Body of pancreas (tissue), 4 donors: Measurements from ENCODE around the gene DNAH6. TPM values are rescaled to one million over a fixed set of nuclear protein-coding genes. Genes with fewer than 3 reads are reported as not detected.
A peak's percentile ranks its signal among the peaks of the same experiment; 100 is the strongest.

ENCODE experiments used
- ATAC-seq: fragments of 150-250 bp; one replicate; pipeline ENCODE4 v1.9.1; 2016
- DNase-seq, 4 donors: peaks; one replicate each; pipeline ENCODE4 v3.0.0-alpha.2; 2019
- H3K27ac ChIP-seq, 4 donors: fragments of 200-600 bp; sonication (generic); 1 replicate in 3 of 4; 2 replicates in 1 of 4; pipeline versions ENCODE4 v1.5.1 to v1.6.1; 2016 to 2019; ENCODE audit warnings: mild to moderate bottlenecking in 1 of 4, mixed read lengths in 1 of 4, moderate library complexity in 1 of 4
- H3K27me3 ChIP-seq, 2 donors: fragments of 200-600 bp; sonication (generic); one replicate each; pipeline ENCODE4 v1.6.0; 2016; ENCODE audit warnings: mild to moderate bottlenecking in 1 of 2
- H3K36me3 ChIP-seq, 2 donors: fragments of 200-600 bp; sonication (generic); replicated peaks in 1 of 2; 2 replicates each; pipeline ENCODE4 v1.5.1; 2016; ENCODE audit warnings: low read depth in 2 of 2; ENCODE audit not compliant: insufficient read depth in 1 of 2
- H3K4me1 ChIP-seq: fragments of 200-600 bp; sonication (generic); one replicate; pipeline ENCODE4 v1.6.0; 2016
- H3K4me3 ChIP-seq, 2 donors: fragments of 200-600 bp; sonication (generic); 1 replicate in 1 of 2; 2 replicates in 1 of 2; pipeline ENCODE4 v1.5.1; 2016 to 2019
- H3K9me3 ChIP-seq, 3 donors: fragments of 200-600 bp; sonication (generic); 1 replicate in 2 of 3; 2 replicates in 1 of 3; pipeline ENCODE4 v1.5.1; 2016
- CTCF ChIP-seq, 7 experiments: fragments of 450-650 bp in 4 of 7; fragments of 200-600 bp in 3 of 7; sonication (generic) in 3 of 7; IDR thresholded peaks; one replicate each; pipeline ENCODE4 v1.5.1; 2016 to 2019; ENCODE audit warnings: antibody characterized with exemption in 7 of 7
- POLR2A ChIP-seq, 3 donors: fragments of 450-650 bp; IDR thresholded peaks; one replicate each; pipeline ENCODE4 v1.6.1; 2016; ENCODE audit warnings: antibody characterized with exemption in 3 of 3, mild to moderate bottlenecking in 2 of 3
- WGBS, 2 donors: methylation state at CpG; one replicate each; pipeline ENCODE4 v1.1.5; 2017; 5-methylcytosine and 5-hydroxymethylcytosine counted together
- intact Hi-C: fragments of 100-400 bp; cut with DNase I; formaldehyde crosslinking; loops from one replicate; pipeline ENCODE4 v1.15.1; 2023
- total RNA-seq, 2 donors: library from RNA; depleted of rRNA; stranded (reverse); fragments of >200 nt; gene quantifications; one replicate each; pipeline ENCODE4 v1.1.0, GENCODE V29; 2016

Gene DNAH6
- total RNA-seq, 2 donors from 2014 or later, result 1.3 to 2.6 TPM

- no peak for TF ChIP-seq POLR2A (IDR thresholded peaks at IDR 0.05)
- TF ChIP-seq CTCF (IDR thresholded peaks at IDR 0.05), result no peak
- 66 to 72% methylated on average over 6 of the region's 6 CpGs for WGBS, 2 donors
- peak in 2 of 4 donors; percentile 4 to 16 for DNase-seq
Measured at GRCh38 chr2:84704505-84705244, 188.4 kb downstream of the DNAH6 start.

GRCh38 chr2:84705858-84706257, 189.6 kb downstream of the DNAH6 start:
- TF ChIP-seq CTCF (IDR thresholded peaks at IDR 0.05) (no peak), POLR2A (IDR thresholded peaks at IDR 0.05) (no peak)

More at GRCh38 chr2:84704505-84705244, 188.4 kb downstream of the DNAH6 start:
- no peak for ATAC-seq
- H3K9me3 ChIP-seq, result no peaks in the 10 kb centered on the region
- H3K27ac ChIP-seq, result no peak overlapping the region
- H3K4me3 ChIP-seq, result no peak overlapping the region
- no peaks in the 10 kb centered on the region for H3K36me3 ChIP-seq
- no peaks in the 10 kb centered on the region for H3K27me3 ChIP-seq
- intact Hi-C loops, result no loop called here
- H3K4me1 ChIP-seq, result no peaks in the 10 kb centered on the region

GRCh38 chr2:84708442-84708841, 192.1 kb downstream of the DNAH6 start:
- H3K36me3 ChIP-seq, result no peaks in the 10 kb centered on the region
- no peaks in the 10 kb centered on the region for H3K4me1 ChIP-seq
- H3K27me3 ChIP-seq, result no peaks in the 10 kb centered on the region
- intact Hi-C loops, result no loop called here
- DNase-seq, result no peak
- H3K9me3 ChIP-seq, result no peaks in the 10 kb centered on the region
- no peak overlapping the region for H3K4me3 ChIP-seq
- no peak for ATAC-seq
- no peak overlapping the region for H3K27ac ChIP-seq
- TF ChIP-seq POLR2A (IDR thresholded peaks at IDR 0.05) (no peak), CTCF (IDR thresholded peaks at IDR 0.05) (no peak)

More at GRCh38 chr2:84705858-84706257, 189.6 kb downstream of the DNAH6 start:
- no peaks in the 10 kb centered on the region for H3K9me3 ChIP-seq
- no peaks in the 10 kb centered on the region for H3K36me3 ChIP-seq
- whole genome bisulfite sequencing, 2 donors, result 74 to 95% methylated on average over 2 of the region's 2 CpGs
- no peaks in the 10 kb centered on the region for H3K4me1 ChIP-seq
- intact Hi-C loops, result no loop called here
- H3K4me3 ChIP-seq, result no peak overlapping the region
- H3K27ac ChIP-seq, result no peak overlapping the region
- ATAC-seq (no peak), DNase-seq (no peak)
- H3K27me3 ChIP-seq, result no peaks in the 10 kb centered on the region

GRCh38 chr2:84711651-84712050, 195.4 kb downstream of the DNAH6 start:
- WGBS, 2 donors, result 74 to 85% methylated on average over 1 of the region's 1 CpG
- H3K27ac ChIP-seq, result no peak overlapping the region
- H3K4me1 ChIP-seq, result no peaks in the 10 kb centered on the region
- no peaks in the 10 kb centered on the region for H3K9me3 ChIP-seq
- no peak for ATAC-seq
- no peak for DNase-seq
- H3K27me3 ChIP-seq, result no peaks in the 10 kb centered on the region
- intact Hi-C loops, result no loop called here
- H3K4me3 ChIP-seq, result no peak overlapping the region
- TF ChIP-seq CTCF (IDR thresholded peaks at IDR 0.05), result no peak
- TF ChIP-seq POLR2A (IDR thresholded peaks at IDR 0.05), result no peak
- no peaks in the 10 kb centered on the region for H3K36me3 ChIP-seq

GRCh38 chr2:84713441-84713840, 197.1 kb downstream of the DNAH6 start:
- Histone ChIP-seq H3K36me3 (no peaks in the 10 kb centered on the region), H3K4me3 (no peak overlapping the region), H3K27me3 (no peaks in the 10 kb centered on the region), H3K27ac (no peak overlapping the region), H3K9me3 (no peaks in the 10 kb centered on the region), H3K4me1 (no peaks in the 10 kb centered on the region)
- DNase-seq (no peak), ATAC-seq (no peak)
- TF ChIP-seq CTCF (IDR thresholded peaks at IDR 0.05), result no peak
- TF ChIP-seq POLR2A (IDR thresholded peaks at IDR 0.05), result no peak
- 95 to 99% methylated on average over 3 of the region's 3 CpGs for WGBS, 2 donors
- intact Hi-C loops, result no loop called here
